GM19468 (cell line): ENCODE data around the gene EFCAB7.

ENCODE experiments used
- ATAC-seq: cut with Tn5 transposase; IDR thresholded peaks from one replicate; pipeline ENCODE4 v1.9.1; 2021; ENCODE audit warnings: mild to moderate bottlenecking, moderate library complexity, moderate number of reproducible peaks; ENCODE audit not compliant: unreplicated experiment; ENCODE audit errors: extremely low read depth

EFCAB7 gene

GRCh38 chr1:63601463-63601862 is 78.1 kb downstream of the EFCAB7 start:
- ATAC-seq = no peak

- no peak for ATAC-seq
These were observed 78.6 kb downstream of the EFCAB7 start for GRCh38 chr1:63601912-63602311.

- ATAC-seq = no peak
These were observed 79.3 kb downstream of the EFCAB7 start for GRCh38 chr1:63602629-63603028.

- no peak for ATAC-seq
These were observed 80.5 kb downstream of the EFCAB7 start for GRCh38 chr1:63603810-63604209.

- ATAC-seq = no peak
These were observed 84.0 kb downstream of the EFCAB7 start for GRCh38 chr1:63607322-63607721.

GRCh38 chr1:63611231-63611630 is 87.9 kb downstream of the EFCAB7 start:
- no peak for ATAC-seq

GRCh38 chr1:63612564-63612963 is 89.2 kb downstream of the EFCAB7 start:
- no peak for ATAC-seq

GRCh38 chr1:63612971-63613370 is 89.6 kb downstream of the EFCAB7 start:
- ATAC-seq = no peak

GRCh38 chr1:63615768-63616420 is 92.6 kb downstream of the EFCAB7 start:
- ATAC-seq = no peak

GRCh38 chr1:63617450-63617849 is 94.1 kb downstream of the EFCAB7 start:
- ATAC-seq = no peak

GRCh38 chr1:63618011-63618410 is 94.7 kb downstream of the EFCAB7 start:
- ATAC-seq = no peak

- no peak for ATAC-seq
These were observed 96.2 kb downstream of the EFCAB7 start for GRCh38 chr1:63619558-63619957.

- no peak for ATAC-seq
These were observed 97.3 kb downstream of the EFCAB7 start for GRCh38 chr1:63620671-63621070.

- ATAC-seq = no peak
These were observed 97.8 kb downstream of the EFCAB7 start for GRCh38 chr1:63621075-63621474.

GRCh38 chr1:63621698-63622097 is 98.4 kb downstream of the EFCAB7 start:
- no peak for ATAC-seq
